DMS79 treated with DMSO at 0.1 percent for 48 hours (cell line): ENCODE measurements around the gene CLTB.
"Not testable (repeated sequence)": the region's sequence is repeated elsewhere in the genome, so short reads cannot be mapped to it uniquely, and the experiment has no call there.

ENCODE experiments used
- DNase-seq: peaks from one replicate; lab custom pipeline; 2025; lab: John Stamatoyannopoulos, UW

CLTB gene, protein sequence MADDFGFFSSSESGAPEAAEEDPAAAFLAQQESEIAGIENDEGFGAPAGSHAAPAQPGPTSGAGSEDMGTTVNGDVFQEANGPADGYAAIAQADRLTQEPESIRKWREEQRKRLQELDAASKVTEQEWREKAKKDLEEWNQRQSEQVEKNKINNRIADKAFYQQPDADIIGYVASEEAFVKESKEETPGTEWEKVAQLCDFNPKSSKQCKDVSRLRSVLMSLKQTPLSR

DNA sequence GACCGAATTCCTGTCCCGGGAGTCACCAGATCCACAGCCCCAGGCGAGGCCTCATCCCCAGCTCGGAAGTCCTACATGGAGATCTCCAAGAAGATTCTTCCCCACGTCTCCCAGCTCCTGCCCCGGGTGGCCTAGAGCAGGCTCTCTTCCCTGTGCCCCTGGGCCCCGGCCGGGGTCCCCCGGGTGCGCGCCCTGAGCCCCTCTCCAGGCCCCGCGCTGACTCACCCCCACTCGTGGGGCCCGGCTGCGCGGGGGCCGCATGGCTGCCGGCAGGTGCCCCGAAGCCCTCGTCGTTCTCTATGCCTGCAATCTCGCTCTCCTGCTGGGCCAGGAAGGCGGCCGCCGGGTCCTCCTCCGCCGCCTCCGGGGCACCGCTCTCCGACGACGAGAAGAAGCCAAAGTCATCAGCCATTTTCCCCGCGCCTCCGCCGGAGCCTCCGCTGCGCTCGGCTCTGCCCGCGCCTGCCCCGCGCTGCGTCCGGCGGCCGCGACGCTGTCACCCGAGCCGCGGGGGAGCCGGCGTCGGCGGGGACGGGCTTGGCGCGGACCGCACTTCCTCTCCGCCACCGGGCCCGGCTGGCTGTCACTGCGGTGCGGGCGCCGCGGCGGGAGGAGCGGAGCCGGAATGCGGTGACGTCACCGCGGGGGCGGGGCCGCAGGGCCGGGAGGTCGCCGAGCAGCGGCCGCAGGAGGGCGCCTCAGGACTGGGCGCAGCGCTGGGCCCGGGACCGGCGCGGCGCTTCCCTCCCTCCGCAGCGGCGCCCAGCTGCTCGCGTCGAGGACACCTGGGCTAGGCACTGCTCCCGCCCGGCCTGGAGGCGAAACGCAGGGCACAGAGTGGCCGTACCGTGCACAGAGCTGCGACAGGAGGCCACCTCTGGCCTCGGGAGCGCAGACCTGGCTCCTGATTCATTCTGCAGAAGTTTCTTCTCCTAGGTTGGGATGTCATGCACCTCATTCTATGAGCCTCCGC lies at the start of gene CLTB:
Gene CLTB, minus strand, starts transcription at position 588 of the 973 bp plus-strand sequence. Its CDS starts 176 bp downstream, at position 412.
- peak; percentile 60 for DNase-seq

DNA sequence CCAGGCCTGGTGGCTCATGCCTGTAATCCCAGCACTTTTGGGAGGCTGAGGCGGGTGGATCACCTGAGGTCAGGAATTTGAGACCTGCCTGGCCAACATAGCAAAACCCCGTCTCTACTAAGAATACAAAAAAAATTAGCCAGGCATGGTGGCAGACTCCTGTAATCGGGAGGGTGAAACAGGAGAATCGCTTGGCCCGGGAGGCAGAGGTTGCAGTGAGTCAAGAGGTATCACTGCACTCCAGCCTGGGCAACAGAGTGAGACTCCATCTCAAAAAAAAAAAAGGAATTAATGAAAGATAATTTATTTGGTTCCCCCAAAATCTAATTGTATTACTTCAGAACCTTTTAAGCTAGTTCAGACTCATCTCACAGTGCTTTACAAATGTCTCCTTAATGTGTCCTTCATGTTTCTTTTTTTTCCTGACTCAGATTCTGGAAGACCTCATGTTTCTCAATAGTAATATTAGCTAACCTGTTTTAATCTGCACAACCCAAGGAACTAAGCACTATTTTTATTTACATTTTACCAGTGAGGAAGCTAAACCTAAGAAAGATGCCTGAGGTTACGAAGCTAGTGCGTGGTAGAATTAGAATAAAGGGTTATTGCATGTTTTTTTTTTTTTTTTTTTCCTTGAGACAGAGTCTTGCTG lies 46.9 kb upstream of the CLTB start:
- no peak for DNase-seq

DNA sequence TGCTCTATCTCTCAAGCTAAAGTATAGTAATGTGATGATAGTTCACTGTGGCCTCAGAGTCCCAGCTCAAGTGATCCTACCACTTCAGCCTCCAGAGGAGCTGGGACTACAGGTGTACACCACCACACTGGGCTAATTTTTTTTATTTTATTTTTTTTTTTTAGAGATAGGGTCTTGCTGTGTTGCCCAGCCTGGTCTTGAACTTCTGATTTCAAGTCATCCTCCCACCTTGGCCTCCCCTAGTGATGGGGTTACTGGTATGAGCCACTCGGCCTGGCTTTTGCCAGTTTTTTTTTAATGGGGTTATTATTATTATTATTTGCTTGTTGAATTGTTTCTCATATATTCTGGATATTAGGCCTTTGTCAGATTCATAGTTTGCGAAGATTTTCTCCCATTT lies 45.0 kb upstream of the CLTB start:
- DNase-seq: no peak

DNA sequence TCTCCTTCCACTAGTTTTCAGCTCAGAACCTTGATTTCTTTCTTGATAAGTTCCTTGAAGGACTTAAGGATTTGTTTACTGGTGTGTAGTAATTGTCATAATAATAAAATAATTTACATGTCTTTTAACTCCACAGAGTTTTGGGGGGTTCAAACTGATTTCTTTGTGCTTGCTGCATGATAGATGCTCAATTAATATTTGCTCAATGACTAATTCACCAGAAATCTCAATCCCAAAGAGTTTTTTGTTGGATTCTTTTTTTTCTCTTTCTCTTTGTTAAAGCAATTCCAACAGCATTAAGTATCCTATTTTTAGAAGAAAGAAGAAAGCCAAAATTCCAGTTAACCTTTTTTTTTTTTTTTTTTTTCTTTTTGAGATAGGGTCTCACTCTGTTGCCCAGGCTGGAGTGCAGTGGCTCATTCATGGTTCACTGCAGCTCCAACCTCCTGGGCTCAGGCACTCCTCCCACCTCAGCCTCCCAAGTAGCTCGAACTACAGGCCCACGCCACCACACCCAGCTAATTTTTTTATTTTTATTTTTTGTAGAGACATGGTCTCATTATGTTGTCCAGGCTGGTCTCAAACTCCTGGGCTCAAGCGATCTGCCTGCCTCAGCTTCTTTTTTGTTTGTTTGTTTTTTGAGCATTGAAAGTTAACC lies 42.7 kb upstream of the CLTB start:
- DNase-seq: no peak

- DNase-seq: no peak
These were observed 38.5 kb upstream of the CLTB start for GRCh38 chr5:176454724-176455394.

GRCh38 chr5:176450077-176450476 lies 33.7 kb upstream of the CLTB start:
- DNase-seq: no peak

DNA sequence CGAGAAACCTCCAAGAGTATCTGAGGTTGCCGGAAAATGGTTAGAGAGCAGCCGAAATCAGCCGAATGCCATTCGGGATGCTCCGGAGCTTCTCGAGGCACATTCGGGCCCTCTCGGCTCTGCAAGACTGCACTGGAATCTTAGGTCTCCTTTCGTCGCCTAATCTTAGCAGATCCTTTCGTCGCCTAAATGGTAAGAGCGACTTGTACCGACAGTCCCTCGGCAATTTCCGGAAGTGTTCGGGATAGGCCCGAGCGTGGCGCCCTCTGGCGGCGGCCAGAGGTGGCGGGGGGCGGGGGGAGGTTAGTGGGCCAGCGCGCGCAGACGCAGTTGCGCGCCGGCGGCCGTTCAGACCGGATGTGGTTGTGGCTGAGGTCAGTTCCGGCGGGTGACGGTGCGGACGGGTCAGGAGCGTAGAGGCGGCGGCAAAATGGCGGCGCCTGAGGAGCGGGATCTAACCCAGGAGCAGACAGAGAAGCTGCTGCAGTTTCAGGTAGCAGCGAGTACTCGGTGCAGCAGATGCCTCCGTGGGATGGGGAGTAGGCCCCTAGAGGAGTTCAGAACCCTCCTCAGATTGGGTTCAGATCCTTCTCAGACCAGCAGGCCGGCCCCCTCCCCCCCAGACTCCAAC lies 31.8 kb upstream of the CLTB start, which contains the start of gene FAF2:
Gene FAF2, plus strand, starts transcription at position 408 of the 631 bp plus-strand sequence. Its CDS starts 23 bp downstream, at position 431.
- peak; percentile 79 for DNase-seq

DNA sequence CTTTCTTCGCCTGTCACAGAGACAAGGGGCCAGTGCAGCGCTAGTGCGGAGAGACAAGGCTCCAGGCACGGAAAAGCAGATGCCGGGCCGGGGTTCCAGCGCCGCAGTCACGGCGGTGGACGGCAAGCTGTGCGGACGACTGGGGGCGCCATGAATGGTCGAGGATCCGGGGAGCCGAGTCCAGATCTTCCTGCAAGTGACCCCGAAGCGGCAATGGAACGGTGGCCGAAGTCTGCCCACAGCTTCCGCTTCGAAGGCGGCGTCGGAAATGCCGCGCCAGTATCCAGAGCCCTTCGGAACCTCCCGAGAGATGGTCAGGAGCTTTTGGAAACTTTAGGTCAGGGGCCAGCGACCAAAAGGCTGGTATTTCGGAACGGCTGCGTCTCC lies 31.2 kb upstream of the CLTB start:
- DNase-seq: no peak

- peak; percentile 2 for DNase-seq
These were observed 30.7 kb upstream of the CLTB start for GRCh38 chr5:176446884-176447590.

DNA sequence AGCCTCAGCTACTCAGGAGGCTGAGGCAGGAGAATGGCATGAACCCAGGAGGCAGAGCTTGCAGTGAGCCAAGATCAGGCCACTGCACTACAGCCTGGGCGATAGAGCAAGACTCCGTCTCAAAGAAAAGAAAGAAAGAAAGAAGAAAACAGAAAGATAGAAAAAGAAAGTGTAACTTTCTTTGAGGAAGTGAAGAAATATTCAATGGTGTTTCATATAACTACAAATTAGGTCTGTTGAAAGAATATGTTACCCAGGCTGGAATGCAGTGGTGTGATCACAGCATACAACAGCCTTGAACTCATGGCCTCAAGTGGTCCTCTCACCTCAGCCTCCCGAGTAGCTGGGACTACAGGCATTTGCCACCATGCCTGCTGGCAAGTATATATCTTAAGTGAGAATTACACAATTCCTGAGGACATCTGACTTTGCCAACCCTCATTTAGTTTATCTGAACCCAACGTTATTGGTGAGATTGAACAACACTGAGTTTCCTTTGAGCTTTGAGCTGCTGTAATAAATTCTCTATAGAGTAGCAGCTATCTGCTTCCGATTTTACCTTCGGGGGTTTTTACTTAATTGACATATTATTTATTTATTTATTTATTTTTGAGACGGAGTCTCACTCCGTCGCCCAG lies 29.8 kb upstream of the CLTB start:
- DNase-seq: no peak

- DNase-seq: no peak
These were observed 28.4 kb upstream of the CLTB start for GRCh38 chr5:176444742-176445141.

- DNase-seq: not testable (repeated sequence)
These were observed 26.6 kb upstream of the CLTB start for GRCh38 chr5:176442911-176443310.

DNA sequence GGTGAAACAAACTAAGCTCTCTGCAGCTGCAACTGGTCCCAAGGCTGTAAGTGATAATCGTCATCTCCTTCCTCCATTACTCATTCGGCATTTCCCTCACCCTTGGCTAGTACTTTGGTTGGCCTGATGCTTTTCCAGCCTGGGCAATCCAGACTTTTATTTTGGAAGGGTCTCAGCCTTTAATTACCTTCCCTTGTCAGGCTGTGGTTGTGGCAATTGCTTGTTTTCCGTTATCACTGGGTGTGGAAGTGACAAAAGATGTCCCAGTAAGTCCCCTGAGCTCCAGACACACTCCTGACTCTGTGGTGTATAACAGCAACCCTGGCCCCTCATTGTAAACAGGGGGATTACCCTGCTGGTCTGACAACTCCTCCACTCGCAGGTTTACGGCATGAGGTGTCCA lies 25.6 kb upstream of the CLTB start:
- DNase-seq: no peak

DNA sequence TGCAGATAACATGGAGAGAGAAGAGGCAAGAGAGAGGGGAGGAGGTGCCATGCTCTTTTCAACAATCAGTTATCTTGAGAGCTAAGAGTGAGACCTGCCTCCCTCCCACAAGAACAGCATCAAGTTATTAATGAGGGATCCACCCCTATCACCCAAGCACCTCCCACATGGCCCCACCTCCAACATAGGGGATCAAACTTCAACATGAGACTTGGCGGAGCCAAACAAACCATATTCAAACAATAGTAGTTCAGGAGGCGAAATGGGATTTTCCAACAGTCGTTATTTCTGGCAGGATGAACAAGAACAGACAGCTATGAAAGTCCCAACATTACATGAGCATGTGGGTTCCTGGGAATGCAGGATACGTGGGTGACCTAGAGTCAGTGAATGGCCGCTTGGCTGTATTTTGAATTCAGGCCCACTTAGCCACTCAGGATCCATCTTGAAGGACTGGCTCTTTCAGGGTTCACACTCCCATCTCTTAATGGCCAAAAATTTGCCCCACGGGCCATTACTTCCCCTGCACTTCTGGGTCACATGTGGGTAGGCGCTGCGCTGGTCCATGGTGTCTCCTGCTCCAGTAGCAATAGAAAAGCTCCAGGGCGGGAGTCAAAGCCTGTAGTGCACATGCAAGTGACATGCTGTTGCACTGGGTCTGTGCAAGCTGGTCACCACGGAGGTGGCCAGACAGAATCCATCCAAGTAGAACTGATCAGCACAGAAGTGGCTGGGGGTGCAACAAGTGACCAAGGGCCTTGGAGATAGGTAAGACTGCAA lies 24.8 kb upstream of the CLTB start:
- no peak for DNase-seq

- no peak for DNase-seq
These were observed 22.8 kb upstream of the CLTB start for GRCh38 chr5:176438959-176439757.

DNA sequence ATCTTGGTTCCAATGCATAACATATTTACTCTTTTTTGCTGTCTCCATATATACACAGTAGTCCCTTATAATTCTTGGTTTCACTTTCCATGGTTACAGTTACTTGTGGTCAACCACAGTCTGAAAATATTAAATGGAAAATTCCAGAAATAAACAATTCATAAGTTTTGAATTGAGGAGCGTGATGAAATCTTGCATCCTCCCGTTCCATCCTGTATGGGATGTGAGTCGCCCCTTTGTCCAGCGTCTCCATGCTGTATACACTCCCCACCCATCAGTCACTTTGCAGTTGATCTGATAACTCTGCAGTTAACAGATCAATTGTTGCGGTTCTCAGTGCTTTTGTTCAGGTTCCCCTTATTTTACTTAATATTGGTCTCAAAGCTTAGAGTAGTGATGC lies 20.3 kb upstream of the CLTB start:
- no peak for DNase-seq

GRCh38 chr5:176432707-176433106 lies 16.4 kb upstream of the CLTB start:
- DNase-seq: no peak

- no peak for DNase-seq
These were observed 13.6 kb upstream of the CLTB start for GRCh38 chr5:176429972-176430371.
